OCI-LY7 (cell line): ENCODE results near the gene AMPH. TPM values are rescaled to one million over a fixed set of nuclear protein-coding genes. Genes with fewer than 3 reads are reported as not detected.
A peak's percentile ranks its signal among the peaks of the same experiment; 100 is the strongest.
"Not testable (repeated sequence)": the region's sequence is repeated elsewhere in the genome, so short reads cannot be mapped to it uniquely, and the experiment has no call there.

Experiments
- BruUV-seq: library from RNA; stranded (reverse); fragments of 400-500 nt; replicated peaks from 2 replicates; lab custom pipeline; 2021; lab: Mats Ljungman, UMichigan
- CTCF ChIA-PET: fragments of 300-600 bp; sonication (Branson Sonifier 250); formaldehyde crosslinking; loops from one replicate; lab custom pipeline; 2022; ENCODE audit warnings: antibody characterized with exemption; ENCODE audit not compliant: unreplicated experiment; lab: Charles Lee
- POLR2A ChIA-PET: fragments of 300-600 bp; sonication (Branson Sonifier 250); formaldehyde crosslinking; loops from one replicate; lab custom pipeline; 2022; ENCODE audit warnings: antibody characterized with exemption; lab: Charles Lee
- DNase-seq: peaks from one replicate; pipeline ENCODE4 v3.0.0-alpha.2; 2015; ENCODE audit warnings: low spot score
- H2AFZ ChIP-seq: fragments of 200-600 bp; sonication (generic), shearing (Covaris generic); 2 replicates; pipeline ENCODE4 v1.6.1; 2014; ENCODE audit warnings: mild to moderate bottlenecking, antibody characterized with exemption, low read length, moderate library complexity
- H3K27ac ChIP-seq: fragments of 200-600 bp; sonication (generic); 2 replicates; pipeline ENCODE4 v1.5.1; 2014; ENCODE audit warnings: mixed run types, low read depth, mild to moderate bottlenecking, moderate library complexity, low read length, inconsistent platforms; ENCODE audit not compliant: poor library complexity, severe bottlenecking
- H3K36me3 ChIP-seq: fragments of 200-600 bp; sonication (generic); 2 replicates; pipeline ENCODE4 v1.6.1; 2014; ENCODE audit warnings: mild to moderate bottlenecking, antibody characterized with exemption, low read length, moderate library complexity, mixed read lengths; ENCODE audit not compliant: insufficient read depth
- H3K4me1 ChIP-seq: fragments of 200-600 bp; sonication (generic); 2 replicates; pipeline ENCODE4 v1.5.1; 2014; ENCODE audit warnings: mild to moderate bottlenecking, low read length; ENCODE audit not compliant: insufficient read depth, poor library complexity, severe bottlenecking
- H3K4me2 ChIP-seq: fragments of 200-600 bp; sonication (generic); 2 replicates; pipeline ENCODE4 v1.6.1; 2014; ENCODE audit warnings: mild to moderate bottlenecking, low read length
- H3K4me3 ChIP-seq: fragments of 200-600 bp; sonication (generic); 2 replicates; pipeline ENCODE4 v1.5.1; 2014; ENCODE audit warnings: mild to moderate bottlenecking, low read depth, low read length; ENCODE audit not compliant: poor library complexity, severe bottlenecking
- H3K79me2 ChIP-seq: fragments of 200-600 bp; sonication (generic); 2 replicates; pipeline ENCODE4 v1.6.1; 2016; ENCODE audit warnings: low read depth, mild to moderate bottlenecking, low read length, moderate library complexity, mixed read lengths; ENCODE audit not compliant: insufficient read depth
- H3K9me2 ChIP-seq: fragments of 200-600 bp; sonication (generic); 2 replicates; pipeline ENCODE4 v1.6.1; 2016; ENCODE audit warnings: mild to moderate bottlenecking, low read length, mixed read lengths; ENCODE audit not compliant: insufficient read depth
- H3K9me3 ChIP-seq: fragments of 200-600 bp; sonication (generic); 2 replicates; pipeline ENCODE4 v1.6.1; 2014; ENCODE audit warnings: mild to moderate bottlenecking, mixed run types, low read length, mixed read lengths
- H4K20me1 ChIP-seq: fragments of 200-600 bp; sonication (generic); 2 replicates; pipeline ENCODE4 v1.6.1; 2014; ENCODE audit warnings: mild to moderate bottlenecking, antibody characterized with exemption, low read length, moderate library complexity, mixed read lengths; ENCODE audit not compliant: insufficient read depth
- intact Hi-C: fragments of 100-400 bp; cut with micrococcal nuclease; formaldehyde crosslinking; loops from one replicate; pipeline ENCODE4 v1.10.0; 2022; ENCODE audit not compliant: unreplicated experiment
- total RNA-seq, 2 experiments: library from RNA; depleted of rRNA in 1 of 2; stranded (reverse); fragments of >200 nt in 1 of 2; shearing (Covaris generic) in 1 of 2; gene quantifications; 2 replicates each; pipeline ENCODE4 v1.2.3, GENCODE V29; 2014 to 2022
- TF ChIP-seq, protein P1 (sequence below): fragments of 200-600 bp; sonication (generic); conservative IDR thresholded peaks from 2 replicates; pipeline ENCODE4 v1.5.1; 2014; ENCODE audit warnings: mild to moderate bottlenecking, antibody characterized with exemption, low read length, moderate library complexity, mixed read lengths

The AMPH gene
- total RNA-seq, 2 experiments from 2014 or later, result not detected

DNA sequence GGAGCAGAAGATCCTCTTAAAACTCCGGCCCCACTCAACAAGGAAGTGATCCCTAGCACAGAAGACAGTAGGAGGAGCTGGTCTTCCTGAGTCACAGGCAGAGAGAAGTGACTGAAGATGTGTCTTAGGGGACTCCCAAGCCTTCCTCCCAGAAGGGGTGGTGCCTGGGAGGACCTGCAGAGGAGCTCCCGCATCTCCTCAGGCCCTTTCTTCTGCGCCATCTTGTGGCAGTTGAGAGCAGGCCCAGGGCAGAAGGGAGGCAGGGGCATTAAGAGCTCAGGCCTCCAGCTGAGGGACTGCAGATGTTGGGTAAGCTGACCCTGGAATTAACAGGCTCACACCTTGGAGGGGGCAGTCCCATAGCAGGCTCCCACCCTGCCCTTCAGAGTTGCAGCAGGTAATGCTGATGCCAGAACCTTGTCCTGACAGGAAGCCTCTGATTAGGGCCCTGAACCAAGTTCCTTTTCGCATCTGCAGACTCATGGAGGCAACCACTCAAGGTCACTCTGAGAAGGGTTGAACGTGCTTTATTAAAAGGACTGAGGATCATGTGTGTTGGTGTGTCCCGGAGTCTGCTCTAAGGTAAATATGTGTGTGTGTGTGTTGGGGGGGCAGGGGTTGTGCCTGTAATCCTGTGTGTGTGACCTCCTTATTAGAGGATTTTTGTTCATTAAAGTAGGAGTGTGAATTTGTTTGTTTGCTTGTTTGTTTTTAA is 281.1 kb downstream of the AMPH start:
- peak overlapping the region; percentile 87 for H3K4me2 ChIP-seq
- DNase-seq, result peak; percentile 74
- intact Hi-C loops, H3K9me3 ChIP-seq, H3K36me3 ChIP-seq, H3K9me2 ChIP-seq, H4K20me1 ChIP-seq: not testable (repeated sequence)
- H3K4me1 ChIP-seq, result peaks cover 54% of the 10 kb centered on the region
- ChIA-PET POLR2A (interaction anchor here (0.5 to 3.5 kb wide), 3 partner anchors 8 to 174 kb away, joined by 3 to 16 read pairs (median 11); no protein-coding TSS in a partner anchor), CTCF (interaction anchor here (0.6 to 1.7 kb wide), 4 partner anchors 9 to 377 kb away, joined by 3 to 13 read pairs (median 5); no protein-coding TSS in a partner anchor)
- H3K4me3 ChIP-seq, result peak overlapping the region; percentile 63
- peak overlapping the region; percentile 79 for H3K27ac ChIP-seq
- BruUV-seq, result TSS peak; percentile 73
- H3K79me2 ChIP-seq, result peaks cover 24% of the 10 kb centered on the region; the same call in 1 of the 2 replicates
- TF ChIP-seq, protein P1, sequence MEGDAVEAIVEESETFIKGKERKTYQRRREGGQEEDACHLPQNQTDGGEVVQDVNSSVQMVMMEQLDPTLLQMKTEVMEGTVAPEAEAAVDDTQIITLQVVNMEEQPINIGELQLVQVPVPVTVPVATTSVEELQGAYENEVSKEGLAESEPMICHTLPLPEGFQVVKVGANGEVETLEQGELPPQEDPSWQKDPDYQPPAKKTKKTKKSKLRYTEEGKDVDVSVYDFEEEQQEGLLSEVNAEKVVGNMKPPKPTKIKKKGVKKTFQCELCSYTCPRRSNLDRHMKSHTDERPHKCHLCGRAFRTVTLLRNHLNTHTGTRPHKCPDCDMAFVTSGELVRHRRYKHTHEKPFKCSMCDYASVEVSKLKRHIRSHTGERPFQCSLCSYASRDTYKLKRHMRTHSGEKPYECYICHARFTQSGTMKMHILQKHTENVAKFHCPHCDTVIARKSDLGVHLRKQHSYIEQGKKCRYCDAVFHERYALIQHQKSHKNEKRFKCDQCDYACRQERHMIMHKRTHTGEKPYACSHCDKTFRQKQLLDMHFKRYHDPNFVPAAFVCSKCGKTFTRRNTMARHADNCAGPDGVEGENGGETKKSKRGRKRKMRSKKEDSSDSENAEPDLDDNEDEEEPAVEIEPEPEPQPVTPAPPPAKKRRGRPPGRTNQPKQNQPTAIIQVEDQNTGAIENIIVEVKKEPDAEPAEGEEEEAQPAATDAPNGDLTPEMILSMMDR, result peak; percentile 62
- H2AFZ ChIP-seq, result peak overlapping the region; percentile 72

DNA sequence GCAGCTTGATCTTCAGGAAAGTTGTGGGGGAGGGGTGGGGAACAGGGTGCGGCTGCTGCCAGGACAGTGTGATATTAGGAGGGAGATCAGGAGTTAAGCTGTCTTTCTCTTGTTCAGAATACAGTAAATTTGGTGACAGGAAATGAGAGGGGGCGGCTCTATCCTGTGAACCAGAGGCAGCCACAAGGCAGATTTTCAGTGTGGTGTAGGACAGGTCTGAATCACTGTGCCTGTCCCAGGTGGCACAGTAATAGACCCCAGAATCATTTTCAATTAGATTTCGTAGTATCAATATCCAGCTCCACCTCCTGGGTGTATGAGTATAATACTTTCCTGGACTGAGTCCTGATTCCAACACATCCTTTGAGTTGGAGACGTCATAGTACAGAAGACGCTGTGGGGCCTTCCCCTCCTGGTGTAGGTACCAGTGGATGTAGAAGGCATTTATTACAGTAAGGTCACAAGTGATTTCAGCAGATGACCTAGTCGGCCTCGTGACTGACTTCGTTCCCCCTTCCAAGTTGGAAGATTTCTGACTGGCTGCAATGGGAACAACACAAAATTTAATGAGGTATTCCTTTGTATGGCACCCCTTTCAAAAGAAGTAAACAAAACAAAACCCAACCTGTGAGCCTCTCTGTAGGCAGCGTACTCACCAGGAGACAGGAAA is 281.9 kb downstream of the AMPH start:
- H3K27ac ChIP-seq, result peak overlapping the region; percentile 79
- H3K36me3 ChIP-seq, intact Hi-C loops, H3K9me2 ChIP-seq, BruUV-seq, H4K20me1 ChIP-seq, H3K9me3 ChIP-seq: not testable (repeated sequence)
- DNase-seq, result peak; percentile 33
- peaks cover 24% of the 10 kb centered on the region; the same call in 1 of the 2 replicates for H3K79me2 ChIP-seq
- H3K4me3 ChIP-seq, result peak overlapping the region; percentile 63
- H3K4me1 ChIP-seq, result peaks cover 62% of the 10 kb centered on the region
- H2AFZ ChIP-seq, result peak overlapping the region; percentile 72; the same call in 1 of the 2 replicates
- H3K4me2 ChIP-seq, result peak overlapping the region; percentile 87
- ChIA-PET CTCF (interaction anchor here (0.9 to 1.7 kb wide), 3 partner anchors 9 to 17 kb away, joined by 3 to 13 read pairs (median 4); no protein-coding TSS in a partner anchor), POLR2A (interaction anchor here (0.5 to 3.5 kb wide), 3 partner anchors 9 to 174 kb away, joined by 3 to 16 read pairs (median 11); no protein-coding TSS in a partner anchor)

DNA sequence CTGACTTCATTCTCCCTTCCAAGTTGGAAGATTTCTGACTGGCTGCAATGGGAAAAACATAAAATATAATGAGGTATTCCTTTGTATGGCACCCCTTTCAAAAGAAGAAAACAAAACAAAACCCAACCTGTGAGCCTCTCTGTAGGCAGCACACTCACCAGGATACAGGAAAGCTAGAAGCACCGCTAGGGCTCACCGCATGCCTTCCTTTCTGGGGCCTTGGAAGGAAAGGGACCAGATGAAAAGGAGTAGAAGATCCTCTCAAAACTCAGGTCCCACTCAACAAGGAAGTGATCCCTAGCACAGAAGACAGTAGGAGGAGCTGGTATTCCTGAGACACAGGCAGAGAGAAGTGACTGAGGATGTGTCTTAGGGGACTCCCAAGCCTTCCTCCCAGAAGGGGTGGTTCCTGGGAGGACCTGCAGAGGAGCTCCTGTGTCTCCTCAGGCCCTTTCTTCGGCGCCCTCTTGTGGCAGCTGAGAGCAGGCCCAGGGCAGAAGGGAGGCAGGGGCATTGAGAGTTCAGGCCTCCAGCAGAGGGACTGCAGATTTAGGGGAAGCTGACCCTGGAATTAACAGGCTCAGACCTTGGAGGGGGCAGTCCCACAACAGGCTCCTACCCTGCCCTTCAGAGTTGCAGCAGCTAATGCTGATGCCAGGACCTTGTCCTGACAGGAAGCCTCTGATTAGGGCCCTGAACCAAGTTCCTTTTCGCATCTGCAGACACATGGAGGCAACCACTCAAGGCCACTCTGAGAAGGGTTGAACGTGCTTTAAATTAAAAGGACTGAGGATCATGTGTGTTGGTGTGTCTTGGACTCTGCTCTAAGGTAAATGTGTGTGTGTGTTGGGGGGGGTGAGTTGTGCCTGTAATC is 285.6 kb downstream of the AMPH start:
- ChIA-PET CTCF (interaction anchor here (1.0 to 2.1 kb wide), 3 partner anchors 10 to 29 kb away, joined by 3 to 20 read pairs (median 4); no protein-coding TSS in a partner anchor), POLR2A (interaction anchor here (2.6 to 4.0 kb wide), 2 partner anchors 10 to 13 kb away, joined by 12 to 19 read pairs; no protein-coding TSS in a partner anchor)
- peak overlapping the region; percentile 88 for H3K27ac ChIP-seq

DNA sequence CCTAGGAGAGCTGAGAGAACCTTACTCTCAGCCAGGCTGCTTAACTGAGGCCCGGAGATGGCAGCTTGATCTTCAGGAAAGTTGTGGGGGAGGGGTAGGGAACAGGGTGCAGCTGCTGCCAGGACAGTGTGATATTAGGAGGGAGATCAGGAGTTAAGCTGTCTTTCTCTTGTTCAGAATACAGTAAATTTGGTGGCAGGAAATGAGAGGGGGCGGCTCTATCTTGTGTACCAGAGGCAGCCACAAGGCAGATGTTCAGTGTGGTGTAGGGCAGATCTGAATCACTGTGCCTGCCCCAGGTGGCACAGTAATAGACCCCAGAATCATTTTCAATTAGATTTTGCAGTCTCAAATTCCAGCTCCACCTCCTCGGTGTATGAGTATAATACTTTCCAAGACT is 286.4 kb downstream of the AMPH start:
- DNase-seq, result peak; percentile 72
- BruUV-seq, intact Hi-C loops: not testable (repeated sequence)

More for the DNA sequence above, 285.6 kb downstream of the AMPH start:
- BruUV-seq, H3K9me3 ChIP-seq, H3K9me2 ChIP-seq, intact Hi-C loops, H4K20me1 ChIP-seq, DNase-seq, H3K36me3 ChIP-seq: not testable (repeated sequence)
- Histone ChIP-seq H3K4me1 (peaks cover 59% of the 10 kb centered on the region), H3K79me2 (peaks cover 18% of the 10 kb centered on the region; the same call in 1 of the 2 replicates), H3K4me2 (peak overlapping the region; percentile 70), H2AFZ (peak overlapping the region; percentile 58; the same call in 1 of the 2 replicates), H3K4me3 (peak overlapping the region; percentile 46)
- TF ChIP-seq, protein P1, result 0 out of 2 replicates have a peak, but pooled peaks have one; percentile 33

More for the DNA sequence above, 286.4 kb downstream of the AMPH start:
- not testable (repeated sequence) for H4K20me1 ChIP-seq, H3K9me3 ChIP-seq, H3K36me3 ChIP-seq, H3K9me2 ChIP-seq
- Histone ChIP-seq H3K4me1 (peaks cover 57% of the 10 kb centered on the region), H2AFZ (peak overlapping the region; percentile 58; the same call in 1 of the 2 replicates), H3K4me2 (peak overlapping the region; percentile 70), H3K79me2 (peaks cover 15% of the 10 kb centered on the region; the same call in 1 of the 2 replicates), H3K4me3 (peak overlapping the region; percentile 46), H3K27ac (peak overlapping the region; percentile 88)
- CTCF ChIA-PET, result interaction anchor here (1.0 to 2.1 kb wide), 4 partner anchors 9 to 30 kb away, joined by 3 to 20 read pairs (median 4); no protein-coding TSS in a partner anchor
- POLR2A ChIA-PET, result interaction anchor here (1.2 to 4.0 kb wide), 4 partner anchors 9 to 129 kb away, joined by 3 to 19 read pairs (median 8); no protein-coding TSS in a partner anchor
